ENCODE data around the gene ALLC.

The ALLC gene

GRCh38 chr2:3727397-3728045 is 69.5 kb downstream of the ALLC start:
- TF ChIP-seq CTCF (IDR thresholded peaks at IDR 0.05) = no peak

GRCh38 chr2:3728104-3729054 is 70.4 kb downstream of the ALLC start:
- peak; percentile 52; the same call in 1 of the 2 replicates for TF ChIP-seq CTCF (IDR thresholded peaks at IDR 0.05)

GRCh38 chr2:3729055-3729448 is 71.1 kb downstream of the ALLC start:
- TF ChIP-seq CTCF (IDR thresholded peaks at IDR 0.05) = no peak

GRCh38 chr2:3729786-3730185 is 71.8 kb downstream of the ALLC start:
- no peak for TF ChIP-seq CTCF (IDR thresholded peaks at IDR 0.05)

- TF ChIP-seq CTCF (IDR thresholded peaks at IDR 0.05) = no peak
Measured at GRCh38 chr2:3730646-3731045, 72.6 kb downstream of the ALLC start.

- TF ChIP-seq CTCF (IDR thresholded peaks at IDR 0.05) = no peak
Measured at GRCh38 chr2:3731829-3732228, 73.8 kb downstream of the ALLC start.

GRCh38 chr2:3736112-3736511 is 78.1 kb downstream of the ALLC start:
- no peak for TF ChIP-seq CTCF (IDR thresholded peaks at IDR 0.05)
